HepG2 (cell line): ENCODE data around the gene CCDC83. TPM values are rescaled to one million over a fixed set of nuclear protein-coding genes. Genes with fewer than 3 reads are reported as not detected.

ENCODE experiments used
- ATAC-seq: fragments of 200-7000 bp; cut with Tn5 transposase; 3 replicates; pipeline ENCODE4 v1.9.1; 2020; ENCODE audit warnings: mild to moderate bottlenecking, moderate library complexity
- BruUV-seq: library from RNA; stranded (reverse); fragments of 400-500 nt; replicated peaks from 2 replicates; lab custom pipeline; 2021; lab: Mats Ljungman, UMichigan
- CTCF ChIA-PET: fragments of 300-600 bp; formaldehyde crosslinking; extraction: SDS; loops from one replicate; lab custom pipeline; 2021; ENCODE audit warnings: low total read pairs, inconsistent platforms, low intra/inter-chr PET ratio; lab: Yijun Ruan, JAX
- POLR2A ChIA-PET: fragments of 350-600 bp; sonication (Branson Sonifier 250); formaldehyde crosslinking; loops from one replicate; lab custom pipeline; 2020; ENCODE audit warnings: antibody characterized with exemption, inconsistent platforms; lab: Yijun Ruan, JAX
- DNase-seq: peaks from one replicate; pipeline ENCODE4 v3.0.0-alpha.2; 2015; ENCODE audit warnings: low spot score
- FAIRE-seq: peaks from 3 replicates; lab custom pipeline; 2011; peaks lifted over from hg19 to GRCh38; lab: Jason Lieb, UNC
- H2AFZ ChIP-seq: one replicate; pipeline ENCODE4 v1.6.1; 2011; ENCODE audit warnings: low read length, inconsistent platforms
- H3K27ac ChIP-seq: fragments of 300-600 bp; 3 replicates; pipeline ENCODE4 v1.8.0; 2011; ENCODE audit warnings: mixed run types, mild to moderate bottlenecking, mixed read lengths, low read length, inconsistent platforms; ENCODE audit not compliant: insufficient read depth; ENCODE audit errors: extremely low read length
- H3K27me3 ChIP-seq, 2 experiments: fragments of 200-600 bp in 1 of 2; 2 replicates in 1 of 2; 3 replicates in 1 of 2; pipeline versions ENCODE4 v1.6.0 to v1.8.0; 2011; ENCODE audit warnings: low read length in 2 of 2, mild to moderate bottlenecking in 2 of 2, moderate library complexity in 2 of 2, inconsistent platforms in 1 of 2; ENCODE audit not compliant: insufficient read depth in 2 of 2, control insufficient read depth in 1 of 2
- H3K36me3 ChIP-seq, 2 experiments: fragments of 200-600 bp in 1 of 2; replicated peaks in 1 of 2; 2 replicates in 1 of 2; 3 replicates in 1 of 2; pipeline versions ENCODE4 v1.5.1 to v1.8.0; 2011; ENCODE audit warnings: low read length in 2 of 2, inconsistent platforms in 1 of 2; ENCODE audit not compliant: insufficient read depth in 2 of 2, control insufficient read depth in 1 of 2
- H3K4me1 ChIP-seq: 2 replicates; pipeline ENCODE4 v1.5.1; 2012; ENCODE audit warnings: low read length, inconsistent platforms; ENCODE audit not compliant: insufficient read depth
- H3K4me2 ChIP-seq: 2 replicates; pipeline ENCODE4 v1.6.0; 2011; ENCODE audit warnings: low read depth, low read length, inconsistent platforms
- H3K4me3 ChIP-seq, 3 experiments: fragments of 200-600 bp in 1 of 3; sonication (generic), shearing (Covaris generic) in 1 of 3; replicated peaks in 1 of 3; 2 replicates each; pipeline ENCODE4 v1.5.1; 2011 to 2016; ENCODE audit warnings: low read length in 3 of 3, inconsistent platforms in 2 of 3, low read depth in 2 of 3, mild to moderate bottlenecking in 2 of 3, control low read depth in 1 of 3, mixed read lengths in 1 of 3; ENCODE audit not compliant: insufficient read depth in 1 of 3
- H3K79me2 ChIP-seq: one replicate; pipeline ENCODE4 v1.6.1; 2011; ENCODE audit warnings: low read length, inconsistent platforms; ENCODE audit not compliant: insufficient read depth
- H3K9ac ChIP-seq: 2 replicates; pipeline ENCODE4 v1.6.0; 2011; ENCODE audit warnings: mild to moderate bottlenecking, low read depth, low read length, inconsistent platforms; ENCODE audit not compliant: insufficient read depth
- H3K9me3 ChIP-seq: 2 replicates; pipeline ENCODE4 v1.5.1; 2012; ENCODE audit warnings: mild to moderate bottlenecking, low read length
- H4K20me1 ChIP-seq: 2 replicates; pipeline ENCODE4 v1.6.0; 2011; ENCODE audit warnings: inconsistent platforms, mild to moderate bottlenecking, low read length, moderate library complexity; ENCODE audit not compliant: insufficient read depth
- MIER2 ChIP-seq: IDR thresholded peaks from 2 replicates; pipeline ENCODE4 v1.6.1; 2016; ENCODE audit warnings: missing biosample characterization, missing genetic modification reagents
- NFKB2 ChIP-seq: sonication (generic); formaldehyde crosslinking; IDR thresholded peaks from 2 replicates; pipeline ENCODE4 v1.4.0; 2020; ENCODE audit warnings: missing genetic modification reagents, borderline replicate concordance
- ZNF703 ChIP-seq: sonication (generic); formaldehyde crosslinking; IDR thresholded peaks from 2 replicates; pipeline ENCODE4 v1.5.1; 2020; ENCODE audit warnings: missing genetic modification reagents, mild to moderate bottlenecking, moderate library complexity, borderline replicate concordance
- ZNF772 ChIP-seq: sonication (generic); formaldehyde crosslinking; IDR thresholded peaks from 2 replicates; pipeline ENCODE4 v1.5.0; 2020; ENCODE audit warnings: mild to moderate bottlenecking, missing genetic modification reagents
- WGBS: methylation state at CpG from one replicate; pipeline ENCODE4 v1.1.6; 2017; ENCODE audit warnings: low lambda C conversion rate; 5-methylcytosine and 5-hydroxymethylcytosine counted together
- in situ Hi-C: cut with HindIII; loops from 2 replicates; pipeline ENCODE4 v1.10.0; 2017; ENCODE audit warnings: low pct_unique_long_range_greater_than_20kb; ENCODE audit not compliant: extremely low pct_ligation_motif_present
- intact Hi-C: fragments of 100-400 bp; cut with micrococcal nuclease; formaldehyde crosslinking; loops from one replicate; pipeline ENCODE4 v1.10.0; 2022; ENCODE audit not compliant: unreplicated experiment
- polyA plus RNA-seq, 8 experiments: library from polyadenylated mRNA; depleted of rRNA in 3 of 8; stranded (reverse) in 7 of 8; unstranded in 1 of 8; fragments of >200 nt; fragmentation: Illumina TruSeq in 4 of 8; extraction: Trizol in 4 of 8; gene quantifications; 2 replicates each; pipeline versions ENCODE4 v1.2.1 to v1.2.3, GENCODE V29; 2011 to 2016; ENCODE audit warnings: low read depth in 4 of 8, missing spikeins in 1 of 8, mixed read lengths in 1 of 8; ENCODE audit not compliant: insufficient read depth in 1 of 8
- total RNA-seq, 5 experiments: library from RNA; depleted of rRNA; stranded (reverse); fragments of >200 nt; fragmentation: Illumina TruSeq; extraction: Trizol; gene quantifications; 2 replicates each; pipeline ENCODE4 v1.2.3, GENCODE V29; 2016; ENCODE audit warnings: low read depth in 1 of 5
- TF ChIP-seq, protein P1 (sequence below): sonication (generic); formaldehyde crosslinking; IDR thresholded peaks from 2 replicates; pipeline ENCODE4 v1.8.0; 2022; ENCODE audit warnings: missing genetic modification reagents, low read depth, mild to moderate bottlenecking, borderline replicate concordance
- TF ChIP-seq, protein P2 (sequence below): IDR thresholded peaks from 2 replicates; pipeline ENCODE4 v1.4.0; 2020; ENCODE audit warnings: mild to moderate bottlenecking, missing genetic modification reagents

Gene CCDC83
- total and polyA plus RNA-seq, 2 of the 13 experiments (the other 11 are each of a cell fraction or from before 2014, with no cell fraction given), result not detected

DNA sequence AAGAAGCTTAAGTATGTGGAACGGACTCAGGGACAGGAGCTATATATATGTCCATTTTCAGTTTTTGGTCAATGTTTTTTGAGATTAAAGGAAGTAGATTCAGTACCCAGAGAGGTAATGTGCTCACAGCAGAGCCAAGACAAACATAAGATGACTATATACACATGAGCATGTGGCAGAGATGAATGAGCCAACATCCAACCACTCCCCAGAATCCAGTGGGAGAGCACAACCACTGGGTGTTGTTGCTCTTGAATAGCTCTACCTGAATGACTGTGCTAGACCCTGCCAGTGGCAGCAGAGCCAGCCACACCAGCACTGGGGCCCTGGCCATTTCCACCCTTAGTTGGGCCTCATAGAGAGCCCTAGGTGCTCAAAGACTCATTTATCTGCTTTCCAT is 33.5 kb upstream of the CCDC83 start:
- no TSS peak for BruUV-seq
- in situ Hi-C loops (loop anchor here (10.0 kb wide), 1 partner anchor 227 kb away; no protein-coding TSS in a partner anchor), intact Hi-C loops (no loop called here)
- ATAC-seq, result no peak
- no peaks in the 10 kb centered on the region for H4K20me1 ChIP-seq
- H3K36me3 ChIP-seq, result no peaks in the 10 kb centered on the region
- H3K4me1 ChIP-seq, result no peaks in the 10 kb centered on the region
- no peak overlapping the region for H3K4me2 ChIP-seq
- ChIA-PET POLR2A (no interaction called here), CTCF (no interaction called here)
- H3K27me3 ChIP-seq, result 0 out of 5 replicates have a peak, but pooled peaks cover 0 to 4% of the 10 kb centered on the region in 2 experiments
- TF ChIP-seq, protein P1, sequence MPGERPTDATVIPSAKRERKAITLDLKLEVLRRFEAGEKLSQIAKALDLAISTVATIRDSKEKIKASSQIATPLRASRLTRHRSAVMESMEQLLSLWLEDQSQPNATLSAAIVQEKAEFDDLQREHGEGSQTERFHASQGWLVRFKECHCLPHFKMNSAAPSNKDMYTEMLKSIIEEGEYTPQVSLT (CRISPR knock-in tag), result no peak
- TF ChIP-seq ZNF703 (CRISPR knock-in tag) (no peak), MIER2 (no peak), NFKB2 (no peak), ZNF772 (CRISPR knock-in tag) (no peak)
- TF ChIP-seq, protein P2, sequence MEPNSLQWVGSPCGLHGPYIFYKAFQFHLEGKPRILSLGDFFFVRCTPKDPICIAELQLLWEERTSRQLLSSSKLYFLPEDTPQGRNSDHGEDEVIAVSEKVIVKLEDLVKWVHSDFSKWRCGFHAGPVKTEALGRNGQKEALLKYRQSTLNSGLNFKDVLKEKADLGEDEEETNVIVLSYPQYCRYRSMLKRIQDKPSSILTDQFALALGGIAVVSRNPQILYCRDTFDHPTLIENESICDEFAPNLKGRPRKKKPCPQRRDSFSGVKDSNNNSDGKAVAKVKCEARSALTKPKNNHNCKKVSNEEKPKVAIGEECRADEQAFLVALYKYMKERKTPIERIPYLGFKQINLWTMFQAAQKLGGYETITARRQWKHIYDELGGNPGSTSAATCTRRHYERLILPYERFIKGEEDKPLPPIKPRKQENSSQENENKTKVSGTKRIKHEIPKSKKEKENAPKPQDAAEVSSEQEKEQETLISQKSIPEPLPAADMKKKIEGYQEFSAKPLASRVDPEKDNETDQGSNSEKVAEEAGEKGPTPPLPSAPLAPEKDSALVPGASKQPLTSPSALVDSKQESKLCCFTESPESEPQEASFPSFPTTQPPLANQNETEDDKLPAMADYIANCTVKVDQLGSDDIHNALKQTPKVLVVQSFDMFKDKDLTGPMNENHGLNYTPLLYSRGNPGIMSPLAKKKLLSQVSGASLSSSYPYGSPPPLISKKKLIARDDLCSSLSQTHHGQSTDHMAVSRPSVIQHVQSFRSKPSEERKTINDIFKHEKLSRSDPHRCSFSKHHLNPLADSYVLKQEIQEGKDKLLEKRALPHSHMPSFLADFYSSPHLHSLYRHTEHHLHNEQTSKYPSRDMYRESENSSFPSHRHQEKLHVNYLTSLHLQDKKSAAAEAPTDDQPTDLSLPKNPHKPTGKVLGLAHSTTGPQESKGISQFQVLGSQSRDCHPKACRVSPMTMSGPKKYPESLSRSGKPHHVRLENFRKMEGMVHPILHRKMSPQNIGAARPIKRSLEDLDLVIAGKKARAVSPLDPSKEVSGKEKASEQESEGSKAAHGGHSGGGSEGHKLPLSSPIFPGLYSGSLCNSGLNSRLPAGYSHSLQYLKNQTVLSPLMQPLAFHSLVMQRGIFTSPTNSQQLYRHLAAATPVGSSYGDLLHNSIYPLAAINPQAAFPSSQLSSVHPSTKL (CRISPR knock-in tag), result no peak
- H3K9me3 ChIP-seq, result no peaks in the 10 kb centered on the region
- no peak for FAIRE-seq
- no peak overlapping the region for H3K4me3 ChIP-seq
- WGBS, result 24% methylated on average over 1 of the region's 1 CpG
- no peak overlapping the region for H3K9ac ChIP-seq
- H2AFZ ChIP-seq, result no peak overlapping the region
- no peaks in the 10 kb centered on the region for H3K79me2 ChIP-seq
- no peak overlapping the region for H3K27ac ChIP-seq
- no peak for DNase-seq
